ENCODE measurements around the gene ANKRD44.

GRCh38 chr2:196957442-196957841, 353.1 kb downstream of the ANKRD44 start:
- TF ChIP-seq CTCF (IDR thresholded peaks at IDR 0.05) (no peak), RAD21 (conservative IDR thresholded peaks at IDR 0.05 in 1 of 2, IDR thresholded peaks at IDR 0.05 in 1 of 2) (no peak), BHLHE40 (IDR thresholded peaks at IDR 0.05; ENCODE audit: low read depth, low read length) (no peak), ZSCAN20 (CRISPR knock-in tag; IDR thresholded peaks at IDR 0.05) (no peak), JUN (IDR thresholded peaks at IDR 0.05) (no peak), EP300 (IDR thresholded peaks at IDR 0.05) (no peak), RFX5 (IDR thresholded peaks at IDR 0.05) (no peak), POLR2A (IDR thresholded peaks at IDR 0.05; ENCODE audit: low read length) (no peak), TP53 (CRISPR knock-in tag; IDR thresholded peaks at IDR 0.05) (no peak), CHD2 (IDR thresholded peaks at IDR 0.05; ENCODE audit: low read length, partially characterized antibody) (no peak), MAZ (IDR thresholded peaks at IDR 0.05; ENCODE audit: borderline replicate concordance, low read depth, low read length) (no peak), USF2 (IDR thresholded peaks at IDR 0.05) (no peak), ESRRA (IDR thresholded peaks at IDR 0.05; ENCODE audit: borderline replicate concordance, low read length) (no peak), NFE2L2 (conservative IDR thresholded peaks at IDR 0.05; ENCODE audit: low read length) (no peak)

All from A549 (cell line).